ENCODE measurements around the gene DRGX.

DRGX gene

GRCh38 chr10:49362596-49363260 is 33.2 kb downstream of the DRGX start:
- no peak for DNase-seq (ENCODE audit: low read depth in 2 of 2)

- no peak for DNase-seq (ENCODE audit: low read depth in 2 of 2)
Measured at GRCh38 chr10:49361735-49362568, 33.9 kb downstream of the DRGX start.

GRCh38 chr10:49361178-49361554 is 34.7 kb downstream of the DRGX start:
- no peak for DNase-seq (ENCODE audit: low read depth in 2 of 2)

- no peak for DNase-seq (ENCODE audit: low read depth in 2 of 2)
Measured at GRCh38 chr10:49360271-49361177, 35.4 kb downstream of the DRGX start.

GRCh38 chr10:49359349-49360270 is 36.3 kb downstream of the DRGX start:
- DNase-seq (ENCODE audit: low read depth in 2 of 2) = no peak

GRCh38 chr10:49357910-49358309 is 38.0 kb downstream of the DRGX start:
- DNase-seq (ENCODE audit: low read depth in 2 of 2) = no peak

GRCh38 chr10:49356944-49357343 is 38.9 kb downstream of the DRGX start:
- no peak for DNase-seq (ENCODE audit: low read depth in 2 of 2)

GRCh38 chr10:49356181-49356580 is 39.7 kb downstream of the DRGX start:
- no peak for DNase-seq (ENCODE audit: low read depth in 2 of 2)

- DNase-seq (ENCODE audit: low read depth in 2 of 2) = no peak
Measured at GRCh38 chr10:49355221-49355620, 40.7 kb downstream of the DRGX start.

- no peak for DNase-seq (ENCODE audit: low read depth in 2 of 2)
Measured at GRCh38 chr10:49354593-49354992, 41.3 kb downstream of the DRGX start.

GRCh38 chr10:49353895-49354566 is 41.9 kb downstream of the DRGX start:
- no peak for DNase-seq (ENCODE audit: low read depth in 2 of 2)

- DNase-seq (ENCODE audit: low read depth in 2 of 2) = no peak
Measured at GRCh38 chr10:49353026-49353894, 42.6 kb downstream of the DRGX start.

- DNase-seq (ENCODE audit: low read depth in 2 of 2) = no peak
Measured at GRCh38 chr10:49352323-49352722, 43.6 kb downstream of the DRGX start.

GRCh38 chr10:49351669-49352068 is 44.2 kb downstream of the DRGX start:
- DNase-seq (ENCODE audit: low read depth in 2 of 2) = no peak

- DNase-seq (ENCODE audit: low read depth in 2 of 2) = no peak
Measured at GRCh38 chr10:49350846-49351532, 44.9 kb downstream of the DRGX start.

GRCh38 chr10:49350138-49350537 is 45.8 kb downstream of the DRGX start:
- DNase-seq (ENCODE audit: low read depth in 2 of 2) = no peak

- DNase-seq (ENCODE audit: low read depth in 2 of 2) = no peak
Measured at GRCh38 chr10:49349390-49349789, 46.5 kb downstream of the DRGX start.

GRCh38 chr10:49348593-49348992 is 47.3 kb downstream of the DRGX start:
- DNase-seq (ENCODE audit: low read depth in 2 of 2) = no peak

- no peak for DNase-seq (ENCODE audit: low read depth in 2 of 2)
Measured at GRCh38 chr10:49347827-49348226, 48.1 kb downstream of the DRGX start.
